WTC11 (cell line): ENCODE data around the gene PGLYRP2.

Source experiments
- CBFB ChIP-seq: sonication (generic); formaldehyde crosslinking; IDR thresholded peaks from 2 replicates; pipeline ENCODE4 v1.8.1; 2022; ENCODE audit warnings: mild to moderate bottlenecking, low read depth, missing genetic modification reagents
- CREB1 ChIP-seq: sonication (generic); formaldehyde crosslinking; IDR thresholded peaks from 2 replicates; pipeline ENCODE4 v1.8.0; 2023; ENCODE audit warnings: mild to moderate bottlenecking, missing genetic modification reagents
- CTCF ChIP-seq: fragments of 200-600 bp; IDR thresholded peaks from 2 replicates; pipeline ENCODE4 v1.8.0; 2022; ENCODE audit warnings: antibody characterized with exemption
- MAX ChIP-seq: sonication (generic); formaldehyde crosslinking; IDR thresholded peaks from 2 replicates; pipeline ENCODE4 v1.8.0; 2022; ENCODE audit warnings: mild to moderate bottlenecking, missing genetic modification reagents
- NR2C2 ChIP-seq: sonication (generic); formaldehyde crosslinking; IDR thresholded peaks from 2 replicates; pipeline ENCODE4 v1.8.0; 2022; ENCODE audit warnings: mild to moderate bottlenecking, missing genetic modification reagents
- ZBTB43 ChIP-seq: sonication (generic); formaldehyde crosslinking; IDR thresholded peaks from 2 replicates; pipeline ENCODE4 v1.8.1; 2023; ENCODE audit warnings: mild to moderate bottlenecking, missing genetic modification reagents

- TF ChIP-seq CREB1 (no peak), CTCF (no peak), ZBTB43 (CRISPR knock-in tag) (no peak), CBFB (CRISPR knock-in tag) (no peak), NR2C2 (CRISPR knock-in tag) (no peak), MAX (CRISPR knock-in tag) (no peak)
Observed at GRCh38 chr19:15436012-15436825, 43.1 kb downstream of the PGLYRP2 start.
